GM12878 (cell line): ENCODE results near the gene STK32B.

Experiments
- ATF3 ChIP-seq: IDR thresholded peaks from 2 replicates; pipeline ENCODE4 v1.6.1; 2011; ENCODE audit warnings: low read depth, mild to moderate bottlenecking, low read length, moderate library complexity, borderline replicate concordance; ENCODE audit errors: extremely low read depth
- CHD4 ChIP-seq: fragments of 200-600 bp; sonication (generic); IDR thresholded peaks from 2 replicates; pipeline ENCODE4 v1.6.1; 2016; ENCODE audit warnings: mild to moderate bottlenecking
- CTCF ChIP-seq, 3 experiments: IDR thresholded peaks in 2 of 3; conservative IDR thresholded peaks in 1 of 3; 2 replicates each; pipeline ENCODE4 v1.5.1; 2011; ENCODE audit warnings: low read depth in 3 of 3, low read length in 3 of 3, mild to moderate bottlenecking in 3 of 3, control low read depth in 2 of 3, moderate library complexity in 2 of 3, inconsistent platforms in 1 of 3, mixed read lengths in 1 of 3; ENCODE audit not compliant: control insufficient read depth in 2 of 3, insufficient read depth in 1 of 3; ENCODE audit errors: extremely low read depth in 1 of 3
- EGR1 ChIP-seq, 2 experiments: IDR thresholded peaks; 1 replicate in 1 of 2; 2 replicates in 1 of 2; pipeline ENCODE4 v1.6.1; 2011 to 2012; ENCODE audit warnings: low read depth in 2 of 2, low read length in 2 of 2, borderline replicate concordance in 1 of 2, mild to moderate bottlenecking in 1 of 2, moderate library complexity in 1 of 2
- POLR2AphosphoS2 ChIP-seq: IDR thresholded peaks from 2 replicates; pipeline ENCODE4 v1.6.1; 2011; ENCODE audit warnings: low read depth, mild to moderate bottlenecking, low read length, improper control_type of control experiment, moderate library complexity
- SMC3 ChIP-seq: IDR thresholded peaks from 2 replicates; pipeline ENCODE4 v1.6.1; 2011; ENCODE audit warnings: low read length, improper control_type of control experiment, borderline replicate concordance

- TF ChIP-seq CHD4, result no peak
- no peak for TF ChIP-seq CTCF (IDR thresholded peaks at IDR 0.05 in 2 of 3, conservative IDR thresholded peaks at IDR 0.05 in 1 of 3; ENCODE audit: control insufficient read depth in 2 of 3, extremely low read depth in 1 of 3, insufficient read depth in 1 of 3, low read depth in 3 of 3, low read length in 3 of 3)
- no peak for TF ChIP-seq SMC3
- no peak for TF ChIP-seq EGR1 (IDR thresholded peaks at IDR 0.05; ENCODE audit: borderline replicate concordance in 1 of 2, low read depth in 2 of 2, low read length in 2 of 2)
- no peak for TF ChIP-seq POLR2AphosphoS2
- no peak for TF ChIP-seq ATF3
Observed at GRCh38 chr4:5224340-5224739, 173.1 kb downstream of the STK32B start.
